ENCODE measurements around the gene SMARCD3. TPM values are rescaled to one million over a fixed set of nuclear protein-coding genes. Genes with fewer than 3 reads are reported as not detected.

The SMARCD3 gene
- total RNA-seq, 2 donors from 2014 or later = 81.5 to 125 TPM

DNA sequence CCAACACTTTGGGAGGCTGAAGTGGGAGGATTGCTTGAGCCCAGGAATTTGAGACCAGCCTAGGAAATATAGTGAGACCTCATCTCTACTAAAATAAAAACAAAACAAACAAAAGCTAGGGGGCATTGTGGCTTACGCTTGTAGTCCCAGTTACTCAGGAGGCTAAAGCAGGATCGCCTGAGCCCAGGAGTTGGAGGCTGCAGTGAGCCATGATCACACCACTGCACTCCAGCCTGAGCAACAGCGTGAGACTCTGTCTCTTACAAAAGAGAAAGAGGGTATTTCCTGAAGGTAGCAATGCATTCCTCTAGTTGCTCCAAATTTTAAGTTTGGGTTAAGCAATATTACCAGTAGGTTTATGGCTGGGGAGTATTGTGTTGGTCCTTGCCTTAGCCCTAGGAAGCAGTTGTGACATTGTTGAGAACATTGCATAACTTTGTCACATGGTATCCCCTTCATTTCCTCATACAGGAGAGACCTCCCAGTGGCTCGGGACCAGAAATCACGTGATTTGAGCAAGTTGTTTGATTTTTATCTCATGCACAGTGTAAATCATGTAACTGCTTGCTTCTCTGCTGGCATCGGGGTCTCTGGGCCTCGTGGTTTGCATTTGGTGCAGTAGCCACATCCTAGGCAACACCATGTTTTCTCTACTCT lies 23.3 kb upstream of the SMARCD3 start:
- Histone ChIP-seq H3K9me3 (no peaks in the 10 kb centered on the region), H3K27me3 (no peaks in the 10 kb centered on the region), H3K4me1 (peaks cover 0 to 27% of the 10 kb centered on the region in 2 donors), H3K36me3 (no peaks in the 10 kb centered on the region), H3K27ac (peak overlapping the region; percentile 4 to 59), H3K4me3 (no peak overlapping the region)
- TF ChIP-seq, protein P1, sequence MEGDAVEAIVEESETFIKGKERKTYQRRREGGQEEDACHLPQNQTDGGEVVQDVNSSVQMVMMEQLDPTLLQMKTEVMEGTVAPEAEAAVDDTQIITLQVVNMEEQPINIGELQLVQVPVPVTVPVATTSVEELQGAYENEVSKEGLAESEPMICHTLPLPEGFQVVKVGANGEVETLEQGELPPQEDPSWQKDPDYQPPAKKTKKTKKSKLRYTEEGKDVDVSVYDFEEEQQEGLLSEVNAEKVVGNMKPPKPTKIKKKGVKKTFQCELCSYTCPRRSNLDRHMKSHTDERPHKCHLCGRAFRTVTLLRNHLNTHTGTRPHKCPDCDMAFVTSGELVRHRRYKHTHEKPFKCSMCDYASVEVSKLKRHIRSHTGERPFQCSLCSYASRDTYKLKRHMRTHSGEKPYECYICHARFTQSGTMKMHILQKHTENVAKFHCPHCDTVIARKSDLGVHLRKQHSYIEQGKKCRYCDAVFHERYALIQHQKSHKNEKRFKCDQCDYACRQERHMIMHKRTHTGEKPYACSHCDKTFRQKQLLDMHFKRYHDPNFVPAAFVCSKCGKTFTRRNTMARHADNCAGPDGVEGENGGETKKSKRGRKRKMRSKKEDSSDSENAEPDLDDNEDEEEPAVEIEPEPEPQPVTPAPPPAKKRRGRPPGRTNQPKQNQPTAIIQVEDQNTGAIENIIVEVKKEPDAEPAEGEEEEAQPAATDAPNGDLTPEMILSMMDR (IDR thresholded peaks at IDR 0.05) = no peak
- no peak for DNase-seq (ENCODE audit: low spot score)

DNA sequence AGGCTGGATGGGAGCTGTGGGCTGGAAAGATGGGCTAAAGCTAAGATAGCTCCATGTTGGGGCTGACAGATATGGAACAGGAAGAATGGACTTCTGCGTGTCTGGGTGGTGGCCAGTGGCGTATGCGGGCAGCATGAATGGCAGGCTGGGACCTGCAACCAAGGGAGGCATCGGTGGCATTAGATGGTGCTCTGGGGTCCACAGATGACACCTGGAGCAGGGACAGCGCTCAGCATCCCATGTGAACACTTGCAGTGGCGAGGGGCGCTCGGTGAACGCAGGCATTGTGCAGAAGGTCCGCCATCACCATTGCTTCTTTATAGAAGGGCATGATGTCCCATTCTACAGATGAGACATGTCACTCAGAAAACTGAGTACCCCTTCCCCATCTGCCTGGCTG lies 21.0 kb upstream of the SMARCD3 start:
- TF ChIP-seq, protein P1 (IDR thresholded peaks at IDR 0.05) = no peak
- no peaks in the 10 kb centered on the region for H3K27me3 ChIP-seq
- no peak for DNase-seq (ENCODE audit: low spot score)
- H3K9me3 ChIP-seq = no peaks in the 10 kb centered on the region
- H3K27ac ChIP-seq = no peak overlapping the region
- no peaks in the 10 kb centered on the region for H3K36me3 ChIP-seq
- H3K4me1 ChIP-seq = peaks cover 0 to 21% of the 10 kb centered on the region in 2 donors
- H3K4me3 ChIP-seq = no peak overlapping the region

DNA sequence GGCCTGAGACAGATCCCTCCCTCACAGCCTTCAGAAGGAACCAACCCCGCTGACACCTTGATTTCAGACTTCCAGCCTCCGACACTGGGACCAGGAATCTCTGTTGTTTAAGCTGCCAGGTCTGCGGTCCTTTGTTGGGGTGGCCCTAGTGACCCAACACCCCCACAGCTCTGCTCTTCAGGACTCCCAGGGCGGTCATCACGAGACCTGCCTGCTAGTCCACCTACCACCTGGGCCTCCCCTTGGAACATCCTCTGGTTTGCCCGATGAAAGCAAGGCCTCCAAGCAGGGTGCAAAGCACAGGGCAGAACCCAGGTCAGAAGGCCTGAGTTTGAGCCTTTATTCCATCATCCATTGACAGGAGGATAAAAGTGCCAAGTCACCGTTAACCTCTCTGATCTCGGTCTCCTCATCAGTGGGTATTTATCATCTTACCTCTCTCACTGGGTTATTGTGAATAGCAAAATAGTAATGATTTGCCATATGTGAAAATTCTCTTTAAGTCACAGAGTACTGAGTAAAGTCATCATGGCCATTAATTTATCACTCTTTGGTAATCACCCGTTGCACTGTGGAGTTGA lies 16.9 kb upstream of the SMARCD3 start:
- TF ChIP-seq, protein P1 (IDR thresholded peaks at IDR 0.05) = no peak
- DNase-seq (ENCODE audit: low spot score) = no peak
- Histone ChIP-seq H3K27ac (no peak overlapping the region), H3K27me3 (no peaks in the 10 kb centered on the region), H3K36me3 (no peaks in the 10 kb centered on the region), H3K9me3 (no peaks in the 10 kb centered on the region), H3K4me1 (peaks cover 0 to 13% of the 10 kb centered on the region in 2 donors), H3K4me3 (no peak overlapping the region)

DNA sequence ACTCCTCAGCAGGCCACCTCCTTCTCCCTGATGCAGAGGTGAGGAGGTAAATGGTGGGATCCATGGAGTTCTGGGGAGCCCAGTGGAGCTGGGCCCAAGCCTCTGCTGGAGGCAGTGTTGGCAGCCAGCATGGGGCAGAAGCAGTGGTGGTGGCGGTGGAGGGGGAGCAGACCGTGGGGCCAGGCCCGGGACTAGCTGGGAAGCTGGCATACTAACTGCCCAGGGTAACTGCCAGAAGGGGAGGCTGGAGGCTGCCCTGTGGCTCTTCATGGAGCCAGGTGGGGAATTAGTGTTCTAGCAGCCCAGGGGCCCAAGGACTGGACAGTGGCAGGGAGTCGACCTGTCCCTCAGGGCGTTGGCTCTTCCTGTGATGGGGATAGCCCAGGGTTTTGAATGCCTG lies 16.1 kb upstream of the SMARCD3 start:
- TF ChIP-seq, protein P1 (IDR thresholded peaks at IDR 0.05) = no peak

DNA sequence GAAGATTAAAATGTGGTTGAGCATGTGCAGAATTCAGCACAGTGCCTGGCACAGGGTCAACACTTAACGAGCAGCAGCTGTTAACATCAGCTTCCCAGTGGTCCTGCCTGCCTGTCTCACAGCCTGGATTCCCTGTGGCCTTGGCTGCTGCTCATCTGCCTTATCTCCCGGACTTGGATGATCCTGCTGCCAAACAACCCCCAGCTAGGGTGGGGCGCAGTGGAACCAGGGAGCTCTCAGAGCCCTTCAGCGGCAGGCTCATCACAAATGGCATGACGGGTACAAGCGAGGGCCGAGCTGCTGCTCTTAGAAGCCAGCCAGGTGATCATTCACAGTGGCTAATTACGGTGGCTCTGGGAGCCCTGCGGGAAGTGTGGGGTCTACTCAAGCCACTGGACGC lies 13.0 kb upstream of the SMARCD3 start:
- TF ChIP-seq, protein P1 (IDR thresholded peaks at IDR 0.05) = no peak
- H3K27me3 ChIP-seq = no peaks in the 10 kb centered on the region
- H3K9me3 ChIP-seq = no peaks in the 10 kb centered on the region
- H3K4me1 ChIP-seq = peaks cover 0 to 13% of the 10 kb centered on the region in 2 donors
- no peak for DNase-seq (ENCODE audit: low spot score)
- no peaks in the 10 kb centered on the region for H3K36me3 ChIP-seq
- no peak overlapping the region for H3K4me3 ChIP-seq
- H3K27ac ChIP-seq = no peak overlapping the region

More for the DNA sequence above, 16.1 kb upstream of the SMARCD3 start:
- Histone ChIP-seq H3K4me1 (peaks cover 0 to 13% of the 10 kb centered on the region in 2 donors), H3K27me3 (no peaks in the 10 kb centered on the region), H3K36me3 (no peaks in the 10 kb centered on the region), H3K4me3 (no peak overlapping the region), H3K27ac (no peak overlapping the region), H3K9me3 (no peaks in the 10 kb centered on the region)
- no peak for DNase-seq (ENCODE audit: low spot score)

All from right atrium auricular region (tissue), 2 donors.